Panc1 (cell line): ENCODE measurements around the gene METRN. TPM values are rescaled to one million over a fixed set of nuclear protein-coding genes. Genes with fewer than 3 reads are reported as not detected.

Source experiments
- ATAC-seq: fragments of 200-7000 bp; cut with Tn5 transposase; 2 replicates; pipeline ENCODE4 v1.9.1; 2020; ENCODE audit warnings: mild to moderate bottlenecking, moderate library complexity
- BruUV-seq: library from RNA; stranded (reverse); fragments of 400-500 nt; replicated peaks from 2 replicates; lab custom pipeline; 2021; lab: Mats Ljungman, UMichigan
- CTCF ChIA-PET: fragments of 300-600 bp; sonication (Branson Sonifier 250); formaldehyde crosslinking; loops from one replicate; lab custom pipeline; 2022; ENCODE audit warnings: antibody characterized with exemption; lab: Charles Lee
- POLR2A ChIA-PET: fragments of 300-600 bp; sonication (Branson Sonifier 250); formaldehyde crosslinking; loops from one replicate; lab custom pipeline; 2022; ENCODE audit warnings: antibody characterized with exemption; lab: Charles Lee
- DNase-seq: peaks from one replicate; pipeline ENCODE4 v3.0.0-alpha.2; 2010; ENCODE audit warnings: low read depth, low spot score
- H3K27ac ChIP-seq: 2 replicates; pipeline ENCODE4 v1.5.1; 2011; ENCODE audit warnings: mild to moderate bottlenecking, low read length, inconsistent platforms
- H3K27me3 ChIP-seq: fragments of 200-500 bp; sonication (Bioruptor generic); 2 replicates; pipeline ENCODE4 v1.6.0; 2014; ENCODE audit warnings: low read length, inconsistent platforms; ENCODE audit not compliant: control insufficient read depth, insufficient read depth
- H3K36me3 ChIP-seq: fragments of 200-500 bp; sonication (Bioruptor generic); 2 replicates; pipeline ENCODE4 v1.5.1; 2014; ENCODE audit warnings: inconsistent platforms, mild to moderate bottlenecking, low read length, moderate library complexity; ENCODE audit not compliant: control insufficient read depth, insufficient read depth
- H3K4me1 ChIP-seq: 2 replicates; pipeline ENCODE4 v1.5.1; 2011; ENCODE audit warnings: inconsistent platforms, mild to moderate bottlenecking, low read length, moderate library complexity; ENCODE audit not compliant: control insufficient read depth, insufficient read depth
- H3K4me3 ChIP-seq, 2 experiments: 2 replicates each; pipeline ENCODE4 v1.5.1; 2011 to 2012; ENCODE audit warnings: low read depth in 2 of 2, low read length in 2 of 2, mild to moderate bottlenecking in 2 of 2, inconsistent platforms in 1 of 2, moderate library complexity in 1 of 2
- H3K9me3 ChIP-seq: fragments of 200-500 bp; sonication (Bioruptor generic); 2 replicates; pipeline ENCODE4 v1.5.1; 2014; ENCODE audit warnings: low read depth, mild to moderate bottlenecking, inconsistent platforms, low read length, moderate library complexity; ENCODE audit not compliant: control insufficient read depth, insufficient read depth
- POLR2AphosphoS5 ChIP-seq: IDR thresholded peaks from 2 replicates; pipeline ENCODE4 v1.6.1; 2012; ENCODE audit warnings: mild to moderate bottlenecking, low read depth, low read length, moderate library complexity
- REST ChIP-seq, 2 experiments: IDR thresholded peaks; 2 replicates each; pipeline ENCODE4 v1.6.1; 2011 to 2012; ENCODE audit warnings: low read depth in 2 of 2, control low read depth in 1 of 2, low read length in 1 of 2, mild to moderate bottlenecking in 1 of 2, moderate library complexity in 1 of 2; ENCODE audit not compliant: insufficient read depth in 1 of 2
- SIN3A ChIP-seq: IDR thresholded peaks from 2 replicates; pipeline ENCODE4 v1.6.1; 2012; ENCODE audit warnings: low read depth, mild to moderate bottlenecking, low read length, moderate library complexity, borderline replicate concordance; ENCODE audit not compliant: insufficient read depth
- TCF7L2 ChIP-seq: IDR thresholded peaks from 2 replicates; pipeline ENCODE4 v1.6.1; 2011; ENCODE audit warnings: mild to moderate bottlenecking, low read depth, low read length, inconsistent platforms
- in situ Hi-C: cut with HindIII; loops from 2 replicates; pipeline ENCODE4 v1.10.0; 2016; ENCODE audit warnings: low sequenced_read_pairs, low pct_unique_long_range_greater_than_20kb
- intact Hi-C: fragments of 100-400 bp; cut with micrococcal nuclease; formaldehyde crosslinking; loops from one replicate; pipeline ENCODE4 v1.10.0; 2022; ENCODE audit not compliant: unreplicated experiment
- total RNA-seq: library from RNA; stranded (reverse); gene quantifications from one replicate; pipeline ENCODE4 v1.2.1, GENCODE V29; 2021; ENCODE audit not compliant: unreplicated experiment

METRN gene
- total RNA-seq, 1 experiment from 2014 or later, result 407 TPM

- ChIA-PET CTCF (interaction anchor here (0.6 to 2.1 kb wide), 2 partner anchors 13 to 425 kb away, joined by 7 to 10 read pairs; no protein-coding TSS in a partner anchor), POLR2A (no interaction called here)
- no peaks in the 10 kb centered on the region for H3K27me3 ChIP-seq
- in situ Hi-C loops, result no loop called here
- H3K4me1 ChIP-seq, result peaks cover 13% of the 10 kb centered on the region
- H3K27ac ChIP-seq, result peak overlapping the region; percentile 54; the same call in 1 of the 2 replicates
- intact Hi-C loops, result no loop called here
- TF ChIP-seq REST (IDR thresholded peaks at IDR 0.05; ENCODE audit: insufficient read depth in 1 of 2, low read depth in 2 of 2, low read length in 1 of 2) (no peak), POLR2AphosphoS5 (no peak), TCF7L2 (no peak), SIN3A (no peak)
- H3K36me3 ChIP-seq, result no peaks in the 10 kb centered on the region
- BruUV-seq, result no TSS peak
- H3K4me3 ChIP-seq, result no peak overlapping the region
- DNase-seq, result no peak
- ATAC-seq, result no peak
- H3K9me3 ChIP-seq, result no peaks in the 10 kb centered on the region
These were observed 10.7 kb downstream of the METRN start for GRCh38 chr16:725463-726187.

GRCh38 chr16:726188-726437, 11.2 kb downstream of the METRN start:
- intact Hi-C loops, result no loop called here
- Histone ChIP-seq H3K36me3 (no peaks in the 10 kb centered on the region), H3K9me3 (no peaks in the 10 kb centered on the region), H3K27me3 (no peaks in the 10 kb centered on the region), H3K4me1 (peaks cover 13% of the 10 kb centered on the region), H3K4me3 (peak overlapping the region in 1 of 2 experiments; percentile 64; a peak in 2 of 4 replicates), H3K27ac (peak overlapping the region; percentile 54; the same call in 1 of the 2 replicates)
- DNase-seq, result no peak
- no TSS peak for BruUV-seq
- in situ Hi-C loops, result no loop called here
- CTCF ChIA-PET, result no interaction called here
- TF ChIP-seq SIN3A, result 0 out of 2 replicates have a peak, but pooled peaks have one; percentile 32
- no peak for TF ChIP-seq POLR2AphosphoS5
- TF ChIP-seq REST (IDR thresholded peaks at IDR 0.05; ENCODE audit: insufficient read depth in 1 of 2, low read depth in 2 of 2, low read length in 1 of 2), result 0 out of 4 replicates have a peak, but pooled peaks of 1 of the 2 experiments have one; percentile 16
- POLR2A ChIA-PET, result interaction anchor here (0.7 kb wide), 1 partner anchor 163 kb away, joined by 3 read pairs; no protein-coding TSS in a partner anchor
- no peak for ATAC-seq
